GM10266 (cell line): ENCODE data around the gene SHISA9.

Experiments
- DNase-seq: peaks from one replicate; pipeline ENCODE4 v3.0.0; 2012; ENCODE audit errors: extremely low spot score
- CTCF ChIP-seq: IDR thresholded peaks from 2 replicates; pipeline ENCODE4 v1.5.1; 2012; ENCODE audit warnings: mild to moderate bottlenecking, low read depth; ENCODE audit not compliant: control insufficient read depth, insufficient read depth; ENCODE audit errors: missing control alignments

Gene SHISA9

GRCh38 chr16:13178318-13178717, 276.9 kb downstream of the SHISA9 start:
- DNase-seq: no peak
- no peak for TF ChIP-seq CTCF

- TF ChIP-seq CTCF: no peak
- no peak for DNase-seq
Observed at GRCh38 chr16:13181432-13181831, 280.0 kb downstream of the SHISA9 start.

- no peak for TF ChIP-seq CTCF
- DNase-seq: no peak
Observed at GRCh38 chr16:13186813-13187212, 285.4 kb downstream of the SHISA9 start.

- no peak for TF ChIP-seq CTCF
- no peak for DNase-seq
Observed at GRCh38 chr16:13189250-13189649, 287.9 kb downstream of the SHISA9 start.

GRCh38 chr16:13193721-13194120, 292.3 kb downstream of the SHISA9 start:
- DNase-seq: no peak
- no peak for TF ChIP-seq CTCF

GRCh38 chr16:13194766-13195165, 293.4 kb downstream of the SHISA9 start:
- TF ChIP-seq CTCF: no peak
- DNase-seq: no peak

GRCh38 chr16:13203725-13204124, 302.3 kb downstream of the SHISA9 start:
- DNase-seq: no peak
- TF ChIP-seq CTCF: no peak
